Vagina (tissue), 2 donors: ENCODE measurements around the gene LTB4R2. TPM values are rescaled to one million over a fixed set of nuclear protein-coding genes. Genes with fewer than 3 reads are reported as not detected.

Source experiments
- DNase-seq, 2 donors: peaks; one replicate each; pipeline ENCODE4 v3.0.0-alpha.2; 2017; ENCODE audit errors: extremely low spot score in 2 of 2
- H3K27ac ChIP-seq: fragments of 200-600 bp; sonication (generic); one replicate; pipeline ENCODE4 v1.5.1; 2019
- H3K27me3 ChIP-seq: fragments of 200-600 bp; sonication (generic); one replicate; pipeline ENCODE4 v1.5.1; 2019
- H3K36me3 ChIP-seq, 2 donors: fragments of 200-600 bp; sonication (generic); one replicate each; pipeline ENCODE4 v1.5.1; 2017 to 2019
- H3K4me1 ChIP-seq: fragments of 200-600 bp; sonication (generic); one replicate; pipeline ENCODE4 v1.5.1; 2019
- H3K4me3 ChIP-seq, 2 donors: fragments of 200-600 bp; sonication (generic); 1 replicate in 1 of 2; 2 replicates in 1 of 2; pipeline ENCODE4 v1.5.1; 2016 to 2019
- H3K9me3 ChIP-seq: fragments of 200-600 bp; sonication (generic); one replicate; pipeline ENCODE4 v1.5.1; 2019
- CTCF ChIP-seq, 3 experiments: fragments of 450-650 bp in 2 of 3; fragments of 200-600 bp in 1 of 3; sonication (generic) in 1 of 3; IDR thresholded peaks; one replicate each; pipeline ENCODE4 v1.5.1; 2017 to 2019; ENCODE audit warnings: antibody characterized with exemption in 3 of 3, mild to moderate bottlenecking in 2 of 3, moderate library complexity in 2 of 3
- POLR2A ChIP-seq, 2 donors: fragments of 450-650 bp; IDR thresholded peaks; one replicate each; pipeline ENCODE4 v1.6.1; 2017; ENCODE audit warnings: antibody characterized with exemption in 2 of 2, mild to moderate bottlenecking in 2 of 2, moderate library complexity in 2 of 2
- POLR2AphosphoS5 ChIP-seq, 2 donors: sonication (generic); formaldehyde crosslinking; IDR thresholded peaks; one replicate each; pipeline ENCODE4 v1.9.0; 2017; ENCODE audit warnings: antibody characterized with exemption in 2 of 2, mild to moderate bottlenecking in 2 of 2, low read depth in 1 of 2; ENCODE audit not compliant: insufficient read depth in 1 of 2
- intact Hi-C: fragments of 100-400 bp; cut with DNase I; formaldehyde crosslinking; loops from one replicate; pipeline ENCODE4 v1.15.1; 2023
- total RNA-seq: library from RNA; depleted of rRNA; stranded (reverse); fragments of >200 nt; gene quantifications from one replicate; pipeline ENCODE4 v1.2.3, GENCODE V29; 2016

LTB4R2 gene
- total RNA-seq, 1 donor from 2014 or later: 66.5 TPM

GRCh38 chr14:24277606-24278321, 32.2 kb upstream of the LTB4R2 start:
- Histone ChIP-seq H3K36me3 (no peaks in the 10 kb centered on the region), H3K4me3 (no peak overlapping the region), H3K9me3 (no peaks in the 10 kb centered on the region), H3K4me1 (peaks cover 6% of the 10 kb centered on the region), H3K27ac (no peak overlapping the region), H3K27me3 (no peaks in the 10 kb centered on the region)
- TF ChIP-seq CTCF (IDR thresholded peaks at IDR 0.05) (no peak), POLR2AphosphoS5 (IDR thresholded peaks at IDR 0.05; ENCODE audit: insufficient read depth in 1 of 2, low read depth in 1 of 2) (no peak), POLR2A (IDR thresholded peaks at IDR 0.05) (no peak)
- intact Hi-C loops: no loop called here
- DNase-seq: no peak

DNA sequence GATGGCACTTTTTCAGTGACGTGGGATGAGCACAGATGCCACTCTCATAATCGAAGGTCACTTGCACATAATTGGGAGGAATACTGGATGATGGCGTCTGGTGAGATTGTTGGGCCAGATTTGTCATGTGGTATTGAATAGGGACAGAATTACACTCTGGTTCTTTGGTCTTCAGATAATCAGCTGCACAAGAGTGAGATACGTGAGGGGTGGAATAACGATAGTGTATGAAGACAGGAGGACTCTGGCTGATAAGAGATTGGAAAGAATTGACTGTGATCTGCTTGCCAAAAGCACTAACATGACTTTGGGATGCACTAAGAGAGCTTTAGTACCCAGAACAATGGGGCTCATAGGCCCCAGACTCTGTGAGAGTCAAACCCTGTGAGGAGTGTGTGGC, 31.5 kb upstream of the LTB4R2 start:
- TF ChIP-seq POLR2AphosphoS5 (IDR thresholded peaks at IDR 0.05; ENCODE audit: insufficient read depth in 1 of 2, low read depth in 1 of 2): no peak
- no peak for TF ChIP-seq CTCF (IDR thresholded peaks at IDR 0.05)
- TF ChIP-seq POLR2A (IDR thresholded peaks at IDR 0.05): no peak
- Histone ChIP-seq H3K4me3 (no peak overlapping the region), H3K27ac (peak overlapping the region; percentile 40), H3K36me3 (no peaks in the 10 kb centered on the region), H3K27me3 (no peaks in the 10 kb centered on the region), H3K9me3 (no peaks in the 10 kb centered on the region), H3K4me1 (peaks cover 6% of the 10 kb centered on the region)
- intact Hi-C loops: no loop called here
- DNase-seq: no peak

DNA sequence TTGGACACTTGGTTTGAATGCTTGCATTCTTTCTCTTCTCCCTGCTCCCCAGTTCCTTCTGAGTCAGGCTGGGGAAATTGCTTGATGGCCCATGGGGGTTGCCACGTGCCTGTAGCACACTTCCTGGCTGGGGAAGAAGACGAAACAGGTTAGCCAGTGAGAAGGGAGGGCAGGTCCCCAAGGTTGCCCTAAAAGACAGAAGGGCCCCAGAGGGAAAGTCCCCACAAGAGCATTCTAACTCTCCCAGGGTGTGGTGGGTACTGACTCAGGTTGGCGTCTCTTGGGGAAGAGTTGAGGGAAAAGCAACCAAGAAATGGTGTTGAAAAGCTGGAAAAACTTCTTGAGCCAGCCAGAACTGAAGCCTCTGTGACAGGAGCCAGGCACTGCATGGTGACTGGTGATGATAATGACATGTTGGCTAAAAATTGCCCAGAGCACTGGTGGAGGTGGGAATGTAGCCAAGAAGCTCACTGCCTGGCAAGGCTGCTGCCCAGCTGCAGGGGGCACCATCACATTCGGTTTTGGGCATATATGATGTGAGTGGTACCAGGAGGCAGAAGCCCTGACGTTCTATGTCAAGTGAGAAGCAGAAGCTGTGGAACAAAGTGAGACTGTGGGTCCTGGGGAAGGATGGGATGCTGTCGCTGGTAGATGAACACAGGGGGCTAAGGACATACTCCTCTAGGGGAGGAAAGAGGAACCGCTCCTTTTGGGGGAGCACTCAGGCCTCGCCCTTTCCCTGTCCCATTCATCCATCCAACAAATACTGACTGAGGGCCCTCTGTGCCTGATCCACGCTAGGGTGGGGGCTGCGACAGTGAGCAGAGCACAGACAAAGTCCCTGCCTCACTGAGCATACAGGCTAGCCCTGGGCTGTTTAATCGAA, 30.4 kb upstream of the LTB4R2 start:
- Histone ChIP-seq H3K27ac (peak overlapping the region; percentile 8), H3K36me3 (no peaks in the 10 kb centered on the region), H3K4me1 (peaks cover 6% of the 10 kb centered on the region), H3K9me3 (no peaks in the 10 kb centered on the region), H3K4me3 (no peak overlapping the region), H3K27me3 (no peaks in the 10 kb centered on the region)
- intact Hi-C loops: no loop called here
- no peak for DNase-seq
- no peak for TF ChIP-seq CTCF (IDR thresholded peaks at IDR 0.05)
- peak in 1 of 2 donors; percentile 17 for TF ChIP-seq POLR2AphosphoS5 (IDR thresholded peaks at IDR 0.05; ENCODE audit: insufficient read depth in 1 of 2, low read depth in 1 of 2)
- no peak for TF ChIP-seq POLR2A (IDR thresholded peaks at IDR 0.05)

DNA sequence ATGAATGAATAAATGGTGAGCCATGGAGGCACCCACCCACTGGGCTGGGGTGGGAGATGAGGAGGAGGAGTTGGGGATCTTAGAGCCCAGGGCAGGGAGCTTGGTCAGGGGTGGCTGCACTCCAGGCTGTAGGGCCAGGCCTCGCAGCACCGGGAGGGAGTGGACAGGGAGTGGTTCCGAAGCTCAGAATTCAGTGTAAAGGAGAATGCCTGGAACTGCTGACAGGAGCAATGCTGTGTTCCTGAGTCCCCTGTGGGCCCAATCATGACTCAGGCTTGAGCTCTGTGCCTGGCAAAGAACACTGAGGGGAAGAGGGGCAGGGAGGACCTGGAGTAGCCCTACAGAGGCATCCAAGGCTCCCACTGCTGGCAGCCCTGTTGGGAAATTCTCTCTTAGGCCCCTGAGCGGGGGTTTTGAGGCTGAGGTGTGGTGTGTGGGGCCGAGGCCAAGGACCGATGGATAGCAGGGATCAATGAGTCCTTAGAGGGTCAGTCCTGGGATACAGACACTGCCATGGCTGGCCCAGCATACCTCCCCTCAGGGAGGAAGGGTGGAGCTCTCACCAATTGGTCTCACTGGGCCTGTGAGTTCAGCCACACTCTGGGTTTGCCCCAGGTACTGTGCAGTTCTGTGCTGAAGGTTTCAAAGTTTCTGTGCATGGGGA, 29.0 kb upstream of the LTB4R2 start:
- no peak for DNase-seq
- Histone ChIP-seq H3K36me3 (no peaks in the 10 kb centered on the region), H3K27me3 (no peaks in the 10 kb centered on the region), H3K27ac (no peak overlapping the region), H3K9me3 (no peaks in the 10 kb centered on the region), H3K4me3 (no peak overlapping the region), H3K4me1 (peaks cover 10% of the 10 kb centered on the region)
- TF ChIP-seq POLR2AphosphoS5 (IDR thresholded peaks at IDR 0.05; ENCODE audit: insufficient read depth in 1 of 2, low read depth in 1 of 2): no peak
- TF ChIP-seq CTCF (IDR thresholded peaks at IDR 0.05): no peak
- no peak for TF ChIP-seq POLR2A (IDR thresholded peaks at IDR 0.05)
- intact Hi-C loops: no loop called here
